HL-60/S4 treated with phorbol 12-myristate 13-acetate at 8.2 ng/mL for 4 days and 3 days (cell line): ENCODE results near the gene CROCC2.

Source experiments
- in situ Hi-C: fragments of 300-500 bp; cut with MboI; formaldehyde crosslinking; loops from 2 replicates; pipeline ENCODE4 v1.15.0; 2022; ENCODE audit warnings: low sequenced_read_pairs

CROCC2 gene

DNA sequence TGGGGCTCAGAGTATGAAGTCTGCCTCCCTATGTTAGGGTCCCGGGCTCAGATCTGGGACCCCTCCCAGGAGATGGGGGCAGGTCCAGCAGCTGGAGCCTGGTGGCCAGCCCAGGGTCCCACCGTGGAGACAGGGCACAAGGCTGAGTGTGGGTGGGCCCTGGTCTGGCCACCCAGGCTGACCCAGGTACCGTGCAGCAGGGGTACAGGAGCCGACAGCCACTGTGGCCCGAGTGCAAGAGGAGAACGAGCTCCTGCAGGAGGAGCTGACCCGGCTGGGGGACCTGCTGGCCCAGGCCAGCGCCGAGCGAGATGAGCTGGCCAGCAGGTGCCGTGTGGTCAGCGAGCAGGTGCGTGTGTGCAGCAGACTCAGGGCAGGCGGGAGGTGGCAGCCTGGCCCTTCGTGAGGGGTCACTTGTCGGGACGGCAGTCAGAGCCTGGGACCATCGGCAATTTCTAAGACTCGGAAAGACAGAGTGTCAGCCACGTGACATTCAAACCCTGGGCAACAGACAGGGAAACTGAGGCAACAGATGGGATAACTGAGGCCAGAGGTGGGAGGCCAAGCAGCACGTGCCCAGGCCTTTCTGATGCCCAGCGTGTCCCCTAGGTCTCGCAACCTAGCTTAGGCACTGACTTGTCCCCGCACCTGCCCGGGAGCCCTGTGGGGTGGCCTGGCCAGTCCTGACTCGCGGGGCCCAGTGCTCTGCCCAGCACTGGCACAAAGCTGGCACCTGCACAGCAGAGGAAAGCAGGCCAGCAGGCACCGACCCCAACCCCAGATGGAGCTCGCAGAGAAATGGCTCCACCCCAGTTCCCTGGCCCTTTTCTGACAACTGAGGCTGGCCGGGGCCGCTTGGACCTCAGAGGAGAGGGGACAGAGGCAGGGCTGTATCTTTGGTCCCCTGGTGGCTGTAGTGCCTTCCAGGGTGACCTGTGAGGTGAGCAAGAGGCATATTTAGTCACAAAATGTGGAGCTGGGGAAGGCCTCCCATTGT is 13.9 kb downstream of the CROCC2 start:
- in situ Hi-C loops, result no loop called here

DNA sequence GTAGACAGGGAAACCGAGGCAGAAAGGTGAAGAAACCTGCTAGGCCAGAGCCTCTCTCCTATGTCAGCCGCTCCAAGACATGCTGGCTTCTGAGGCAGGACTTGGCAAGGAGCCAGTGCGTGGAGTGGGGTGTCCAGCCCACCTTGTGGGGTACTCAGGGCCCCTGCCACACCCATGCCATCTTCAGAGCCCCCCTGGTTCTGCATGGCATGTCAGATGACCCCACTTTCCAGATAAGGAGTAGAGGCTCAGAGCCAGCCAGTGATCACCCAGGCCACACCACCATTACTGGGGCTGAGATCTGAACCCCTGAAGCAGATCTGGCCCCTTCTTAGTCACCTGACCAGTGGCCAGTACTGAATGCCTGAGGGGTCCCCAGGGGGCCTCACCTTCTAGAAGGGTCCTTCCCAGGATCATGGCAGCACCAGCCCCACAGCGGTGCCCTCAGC is 14.7 kb downstream of the CROCC2 start:
- in situ Hi-C loops, result no loop called here

DNA sequence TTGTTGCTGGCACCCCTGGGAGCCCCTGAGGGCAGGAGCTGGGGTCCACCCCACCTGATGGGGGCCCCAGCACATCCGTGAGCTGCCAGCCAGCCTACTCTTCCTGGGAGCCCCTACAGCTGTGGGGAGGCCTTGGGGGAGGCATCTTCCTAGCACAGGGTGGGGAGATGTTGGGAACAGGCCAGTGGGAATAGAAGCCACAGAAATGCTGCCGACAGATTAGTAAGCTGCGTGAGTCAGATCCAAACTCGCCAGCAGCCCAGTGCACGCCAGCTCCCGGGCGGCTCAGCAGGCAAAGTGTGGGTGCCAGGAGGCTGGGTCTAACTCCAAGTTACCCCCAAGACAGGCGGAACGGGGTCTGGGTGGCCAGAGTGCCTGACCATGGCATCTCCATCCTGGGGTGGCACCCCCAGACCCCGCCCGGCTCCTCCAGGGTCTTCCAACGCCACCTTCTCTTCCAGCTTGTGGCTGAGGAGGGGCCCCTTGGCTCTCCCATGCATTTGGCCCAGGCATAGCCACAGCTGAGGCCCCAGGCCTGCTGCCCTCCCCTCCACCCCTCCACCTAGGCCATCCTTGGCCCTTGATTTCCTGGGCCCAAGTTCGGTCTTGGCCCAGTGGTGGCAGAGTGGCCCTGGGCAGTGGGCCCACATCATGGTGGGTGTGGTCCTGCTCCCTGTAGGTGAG is 15.3 kb downstream of the CROCC2 start:
- in situ Hi-C loops, result no loop called here

DNA sequence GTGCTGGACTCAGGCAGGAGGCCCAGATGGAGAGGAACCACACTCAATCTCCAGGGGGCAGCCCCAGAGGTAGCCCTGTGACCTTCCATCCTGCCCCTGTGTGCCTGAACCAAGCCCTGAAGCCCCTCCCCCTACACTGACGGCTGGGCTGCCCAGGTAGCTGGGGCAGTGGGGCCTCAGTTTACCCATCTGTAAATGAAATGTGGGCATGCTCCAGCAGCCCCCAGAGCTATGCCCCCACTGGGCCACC is 15.8 kb downstream of the CROCC2 start:
- in situ Hi-C loops, result no loop called here

DNA sequence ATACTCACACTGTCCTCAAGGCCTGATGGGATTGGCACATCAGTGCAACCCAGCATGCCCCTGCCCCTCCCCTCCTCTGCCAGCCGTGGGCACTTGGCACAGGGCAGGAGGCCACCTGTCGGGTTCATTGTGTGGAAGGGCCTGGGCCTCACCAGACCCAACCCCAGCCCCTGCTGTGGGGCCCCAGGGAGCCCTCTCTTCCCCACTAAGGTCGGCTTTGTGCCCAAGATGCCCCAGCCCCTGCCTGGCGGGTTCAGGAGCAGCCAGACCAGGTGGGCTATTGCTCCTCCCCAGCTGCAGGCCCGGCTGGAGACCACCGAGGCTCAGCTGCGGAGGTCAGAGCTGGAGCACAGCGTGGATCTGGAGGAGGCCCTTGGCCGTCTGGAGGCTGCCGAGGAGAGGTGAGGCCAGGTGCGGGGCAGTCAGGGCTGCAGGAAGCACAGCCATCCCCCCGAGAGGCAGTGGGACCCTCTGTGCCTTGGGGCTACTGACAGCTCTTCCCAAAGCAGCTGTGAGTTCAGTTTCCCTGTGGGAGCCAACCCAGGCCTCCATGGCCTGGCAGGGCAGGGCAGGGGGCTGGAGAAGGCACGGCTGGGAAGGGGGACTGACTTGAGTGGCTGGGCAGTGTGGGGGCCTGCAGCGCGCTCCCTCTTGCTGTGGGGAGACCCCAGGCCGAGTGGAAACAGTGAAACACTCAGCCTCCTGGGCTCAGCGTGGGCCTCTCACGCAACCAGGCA is 16.3 kb downstream of the CROCC2 start:
- in situ Hi-C loops, result no loop called here

DNA sequence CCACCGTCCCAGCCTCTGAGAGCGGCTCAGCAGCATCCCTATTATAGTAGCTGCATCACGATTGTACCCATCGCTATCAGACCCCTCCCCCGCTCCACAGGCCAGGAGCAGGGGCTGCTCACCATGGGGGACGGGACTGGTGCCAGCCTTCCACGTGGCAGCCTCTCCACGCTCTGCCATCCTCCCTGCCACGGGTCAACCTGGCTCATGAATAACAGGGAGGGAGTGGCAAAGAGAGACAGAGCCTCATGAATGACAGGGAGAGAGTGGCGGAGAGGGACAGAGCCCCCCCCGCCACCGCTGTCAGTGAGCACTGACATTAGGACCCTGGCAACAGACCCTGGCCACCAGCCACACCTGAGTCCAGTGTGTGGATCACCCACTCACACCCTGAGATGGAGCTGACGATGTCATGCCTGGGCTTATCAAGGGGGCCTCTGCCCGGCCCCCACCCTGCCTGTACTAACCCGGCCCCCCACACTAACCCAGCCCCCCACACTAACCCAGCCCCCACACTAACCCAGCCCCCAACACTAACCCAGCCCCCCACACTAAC is 16.9 kb downstream of the CROCC2 start:
- in situ Hi-C loops, result no loop called here

DNA sequence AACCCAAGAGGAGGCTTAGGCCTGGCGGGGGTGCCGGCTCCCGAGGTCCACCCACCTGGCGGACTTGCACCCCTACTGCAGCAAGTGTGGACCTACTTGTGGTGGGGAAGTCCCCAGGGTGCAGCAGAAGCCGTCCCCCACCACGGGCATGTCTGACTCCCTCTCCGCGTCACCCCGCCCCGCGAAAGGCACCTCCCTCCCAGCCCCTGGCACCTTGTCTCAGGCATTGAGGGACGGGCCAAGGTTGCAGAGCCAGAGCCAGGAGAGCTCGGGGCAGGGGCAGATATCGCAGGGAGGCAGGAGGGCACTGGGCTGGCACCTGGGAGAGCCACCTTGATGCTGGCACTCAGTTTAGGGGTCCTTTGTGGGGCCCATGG is 19.0 kb downstream of the CROCC2 start:
- in situ Hi-C loops, result no loop called here

DNA sequence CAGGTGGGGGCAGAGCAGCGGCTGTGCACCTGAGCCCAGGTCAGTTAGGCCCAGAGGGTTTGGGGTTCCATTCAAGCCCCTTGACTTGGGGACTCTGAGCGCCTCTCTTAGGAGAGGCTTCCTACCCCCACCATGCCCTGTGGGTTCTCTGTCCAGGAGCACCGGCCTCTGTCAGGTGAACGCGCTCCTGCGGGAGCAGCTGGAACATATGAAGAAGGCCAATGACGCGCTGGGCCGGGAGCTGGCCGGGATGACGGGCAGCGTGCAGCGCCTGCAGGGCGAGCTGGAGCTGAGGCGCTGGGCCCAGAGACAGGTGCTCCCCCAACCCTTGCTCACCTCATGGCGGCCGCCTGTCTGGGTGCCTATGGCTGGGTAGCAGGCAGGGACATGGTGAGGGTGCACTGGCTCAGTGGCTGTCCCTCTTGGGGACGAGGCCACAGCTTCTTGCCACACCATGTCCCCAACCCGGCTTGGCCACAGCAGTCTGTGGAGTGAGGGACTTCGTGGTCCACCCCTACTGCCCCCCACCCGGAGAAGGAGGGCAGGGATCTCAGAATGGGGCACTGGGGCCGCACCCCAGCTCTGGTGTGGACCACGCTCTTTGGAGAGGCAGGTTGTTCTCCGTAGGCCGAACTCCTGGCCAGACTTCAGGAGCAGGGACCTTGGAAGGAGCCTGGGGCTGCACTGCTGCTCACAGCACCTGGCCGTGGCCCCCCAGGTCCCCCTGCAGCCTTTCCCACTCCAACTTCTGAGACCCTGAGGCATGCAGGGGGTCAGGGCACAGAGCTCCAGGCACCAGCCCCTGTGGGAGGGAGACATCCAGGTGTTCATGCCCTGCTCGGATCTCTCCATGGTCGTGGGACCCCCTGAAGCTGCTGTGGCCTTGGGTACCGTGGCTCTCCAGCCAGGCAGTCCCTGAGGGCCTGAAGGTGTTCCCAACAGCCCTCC is 19.7 kb downstream of the CROCC2 start:
- in situ Hi-C loops, result no loop called here

DNA sequence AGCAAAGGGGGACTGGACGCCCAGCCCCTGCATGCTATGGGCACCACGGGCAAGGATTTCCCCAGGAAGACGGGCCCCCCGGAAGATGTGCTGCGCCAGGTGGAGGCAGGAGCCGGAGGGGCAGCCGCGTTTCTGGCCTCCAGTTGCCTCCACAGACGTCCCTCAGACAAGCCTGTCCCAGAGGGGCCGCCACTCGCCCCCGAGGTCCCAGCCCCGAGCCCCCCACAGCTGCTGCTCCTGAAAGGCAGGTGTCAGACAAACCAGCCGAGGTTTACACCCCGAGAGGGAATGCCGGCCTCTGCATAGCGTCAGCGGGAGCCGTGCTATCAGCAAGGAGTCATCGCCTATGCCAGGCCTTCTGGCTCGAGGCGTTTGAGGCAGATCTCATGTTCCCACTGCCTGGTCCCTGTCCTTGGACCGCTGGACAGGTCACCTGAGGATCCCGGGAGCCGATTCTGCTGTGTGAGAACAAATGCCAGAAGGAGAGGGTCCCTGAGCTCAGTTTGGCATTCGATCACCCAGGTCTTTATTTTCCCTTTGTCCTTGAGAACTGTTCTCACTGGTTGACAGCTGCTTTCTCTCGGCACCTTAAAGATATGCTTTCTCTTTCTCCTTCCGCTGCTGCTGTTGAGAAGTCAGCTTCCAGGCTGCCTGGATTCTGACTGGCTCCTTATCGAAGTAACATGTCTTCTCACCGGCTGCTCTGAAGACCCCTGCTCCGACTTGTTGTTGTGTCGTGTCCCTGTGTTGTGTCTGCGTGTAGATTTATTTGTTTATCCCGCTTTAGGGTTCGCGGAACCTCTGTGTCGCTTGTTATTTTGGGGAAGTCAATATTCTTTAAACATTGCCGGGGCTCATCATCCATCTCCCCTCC is 20.6 kb downstream of the CROCC2 start:
- in situ Hi-C loops, result no loop called here

DNA sequence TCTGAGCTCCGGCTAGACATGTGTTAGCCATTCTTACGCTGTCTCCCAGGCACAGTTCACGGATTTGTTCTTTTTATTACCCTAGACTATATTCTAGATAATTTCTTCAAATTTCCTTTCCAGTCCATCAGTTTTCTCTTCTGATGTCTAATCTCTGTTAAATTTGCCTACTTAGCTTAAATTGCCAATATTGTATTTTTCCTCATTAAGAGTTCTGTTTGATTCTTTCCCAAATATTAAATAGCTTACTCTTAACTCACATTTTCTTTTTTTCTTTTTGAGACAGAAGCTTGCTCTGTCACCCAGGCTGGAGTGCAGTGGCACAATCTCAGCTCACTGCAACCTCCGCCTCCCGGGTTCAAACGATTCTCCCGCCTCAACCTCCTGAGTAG is 21.2 kb downstream of the CROCC2 start:
- in situ Hi-C loops, result no loop called here

DNA sequence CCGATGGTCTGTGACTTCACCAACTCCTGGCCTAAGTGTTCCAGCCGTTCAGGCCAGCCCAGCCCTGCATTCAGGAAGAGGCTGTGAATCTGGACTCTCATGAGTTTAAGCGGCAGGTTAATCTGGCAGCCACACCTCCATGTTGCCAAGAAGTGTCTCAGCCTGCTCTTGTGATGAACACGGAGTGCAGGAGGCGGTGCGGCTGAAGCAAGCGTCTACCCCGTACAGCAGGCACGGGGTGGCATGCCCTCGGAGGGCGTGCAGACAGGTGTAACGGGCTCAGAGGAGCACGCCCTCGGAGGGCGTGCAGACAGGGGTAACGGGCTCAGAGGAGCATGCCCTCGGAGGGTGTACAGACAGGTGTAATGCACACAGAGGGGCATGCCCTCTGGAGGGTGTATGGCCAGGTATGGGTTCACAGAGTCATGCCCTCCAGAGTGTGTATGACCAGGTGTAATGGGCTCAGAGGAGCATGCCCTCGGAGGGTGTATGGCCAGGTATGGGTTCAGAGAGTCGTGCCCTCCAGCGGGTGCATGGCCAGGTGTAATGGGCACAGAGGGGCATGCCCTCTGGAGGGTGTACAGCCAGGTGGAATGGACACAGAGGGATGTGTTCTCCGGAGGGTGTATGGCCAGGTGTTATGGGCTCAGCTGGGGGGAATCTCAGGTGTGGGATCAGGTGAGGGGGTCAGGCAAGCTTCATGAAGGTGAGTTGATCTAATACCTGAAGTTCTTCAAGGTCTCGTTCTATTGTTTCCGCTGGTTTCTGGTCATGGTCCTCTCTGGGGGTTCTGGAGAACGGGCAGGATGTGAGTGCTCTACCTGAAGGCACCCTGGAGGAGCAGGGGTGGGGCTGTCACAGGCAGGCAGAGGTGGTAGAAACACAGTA is 22.6 kb downstream of the CROCC2 start:
- in situ Hi-C loops, result no loop called here

DNA sequence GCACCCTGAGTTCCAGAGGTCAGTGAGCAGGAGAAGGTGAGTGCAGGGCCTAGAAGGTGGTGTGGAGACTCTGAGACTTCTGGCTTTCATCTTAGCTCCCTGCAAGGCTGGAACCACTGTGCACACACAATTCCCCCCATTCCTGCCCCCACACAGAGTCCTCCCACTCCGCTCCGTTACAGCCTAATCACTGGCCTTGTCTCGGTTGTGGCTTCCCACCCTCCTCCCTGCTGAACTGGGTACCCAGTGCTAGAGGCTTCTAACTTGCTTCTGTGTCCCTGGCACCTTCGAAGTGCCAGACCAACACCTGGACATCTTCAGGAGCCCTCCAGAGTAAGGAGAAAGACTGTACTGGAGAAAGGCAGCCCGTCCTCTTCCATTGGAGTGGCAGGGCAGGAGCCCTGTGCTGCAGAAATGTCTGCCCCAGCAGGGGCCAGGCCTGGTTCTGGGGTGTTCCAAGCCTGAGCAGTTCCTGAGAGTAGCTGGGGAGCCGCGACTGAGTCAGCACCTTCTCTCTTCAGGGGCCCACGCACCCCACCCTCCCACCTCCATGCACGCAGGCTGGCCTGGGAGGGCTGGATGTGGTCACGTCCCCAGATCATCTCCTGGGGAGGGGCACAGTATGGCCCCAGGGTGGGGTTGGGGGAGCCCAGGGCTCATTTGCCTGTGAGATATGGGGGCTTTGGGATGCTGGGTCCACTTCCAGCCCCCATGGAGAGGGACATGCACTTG is 23.4 kb downstream of the CROCC2 start:
- in situ Hi-C loops, result no loop called here

DNA sequence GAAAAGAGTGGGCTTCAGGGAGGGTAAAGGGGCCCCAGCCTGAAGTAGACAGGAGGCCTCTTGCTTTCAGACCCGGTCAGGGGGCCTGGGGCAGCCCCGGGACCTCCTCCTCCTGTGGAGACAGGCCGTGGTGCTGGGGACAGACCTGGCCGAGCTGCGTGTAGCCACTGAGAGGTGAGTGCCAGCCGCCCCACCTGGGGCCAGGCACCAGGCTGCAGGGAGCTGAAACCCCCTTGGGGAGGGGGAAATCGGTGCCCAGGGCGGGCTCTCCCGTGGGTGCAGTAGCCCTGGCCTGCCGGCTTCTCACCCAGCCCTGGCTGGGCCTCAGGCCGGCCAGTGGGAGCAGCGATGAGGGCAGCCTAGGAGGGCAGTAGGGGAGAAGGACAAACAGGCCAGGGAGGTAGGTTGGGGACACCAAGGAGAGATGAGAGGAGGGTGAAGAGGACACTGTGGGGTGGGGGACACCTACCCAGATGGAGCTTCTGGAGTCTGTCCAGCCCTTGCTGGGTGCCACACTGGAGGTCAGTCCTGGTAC is 24.0 kb downstream of the CROCC2 start:
- in situ Hi-C loops, result no loop called here

DNA sequence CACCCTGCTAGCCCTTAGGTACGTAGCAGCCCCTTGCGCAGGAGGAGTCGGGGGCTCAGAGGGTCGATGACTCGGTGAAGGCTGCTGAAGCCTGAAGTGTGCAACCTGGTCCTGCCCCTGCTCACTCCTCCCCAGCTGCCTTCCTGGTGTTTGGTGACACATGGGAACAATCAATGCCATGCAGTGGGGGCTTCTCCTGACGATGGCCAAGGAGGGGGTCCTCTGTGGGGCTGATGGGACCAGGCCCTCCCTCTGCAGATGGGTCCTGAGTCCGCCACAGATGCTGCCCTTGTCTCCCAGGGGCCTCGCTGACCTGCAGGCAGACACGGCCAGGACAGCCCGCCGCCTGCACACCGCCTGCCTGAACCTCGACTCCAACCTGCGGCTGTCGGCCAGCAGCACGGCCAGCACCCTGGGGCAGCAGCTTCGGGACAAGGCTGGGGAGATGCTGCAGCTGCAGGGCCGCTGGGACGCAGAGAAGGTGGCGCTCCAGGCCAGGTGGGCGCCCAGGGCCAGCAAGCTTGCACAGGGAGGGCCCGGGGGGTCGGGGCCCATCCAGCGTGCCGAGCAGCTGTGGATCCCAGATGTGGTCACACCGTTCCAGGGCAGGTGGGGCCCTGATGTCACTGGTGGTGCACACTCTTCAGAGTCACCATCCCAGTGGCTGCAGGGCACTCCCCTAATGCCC is 24.6 kb downstream of the CROCC2 start:
- in situ Hi-C loops, result no loop called here

DNA sequence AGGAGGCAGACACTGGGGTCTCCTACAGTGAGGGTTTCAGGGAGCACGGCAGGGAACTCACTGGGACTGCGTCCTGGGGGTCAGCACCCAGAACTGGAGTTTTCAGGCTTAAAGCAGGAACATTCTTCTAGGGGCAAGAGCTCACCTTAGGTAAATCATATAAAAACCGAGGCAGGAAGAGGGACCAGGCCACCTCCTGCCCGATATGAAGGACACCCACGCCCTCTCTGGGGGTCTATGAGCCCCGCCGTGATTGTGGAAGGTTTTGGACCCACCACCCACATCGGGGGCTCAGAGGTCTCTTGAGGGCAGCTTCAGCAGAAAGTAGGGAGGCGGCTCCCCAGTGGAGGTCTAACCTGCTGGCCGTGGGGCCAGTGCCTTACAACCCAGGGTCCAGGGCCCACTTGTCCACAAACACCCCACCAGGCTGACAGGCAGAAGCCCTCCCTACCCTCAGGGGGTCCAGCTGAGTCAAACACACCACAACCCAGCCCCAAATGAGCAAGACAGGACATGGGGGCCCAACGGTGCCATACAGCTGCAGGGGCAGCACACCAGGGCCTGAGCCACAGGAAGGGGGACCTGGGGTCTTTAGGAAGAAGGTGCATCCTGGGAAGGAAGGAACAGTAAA is 25.3 kb downstream of the CROCC2 start:
- in situ Hi-C loops, result no loop called here

DNA sequence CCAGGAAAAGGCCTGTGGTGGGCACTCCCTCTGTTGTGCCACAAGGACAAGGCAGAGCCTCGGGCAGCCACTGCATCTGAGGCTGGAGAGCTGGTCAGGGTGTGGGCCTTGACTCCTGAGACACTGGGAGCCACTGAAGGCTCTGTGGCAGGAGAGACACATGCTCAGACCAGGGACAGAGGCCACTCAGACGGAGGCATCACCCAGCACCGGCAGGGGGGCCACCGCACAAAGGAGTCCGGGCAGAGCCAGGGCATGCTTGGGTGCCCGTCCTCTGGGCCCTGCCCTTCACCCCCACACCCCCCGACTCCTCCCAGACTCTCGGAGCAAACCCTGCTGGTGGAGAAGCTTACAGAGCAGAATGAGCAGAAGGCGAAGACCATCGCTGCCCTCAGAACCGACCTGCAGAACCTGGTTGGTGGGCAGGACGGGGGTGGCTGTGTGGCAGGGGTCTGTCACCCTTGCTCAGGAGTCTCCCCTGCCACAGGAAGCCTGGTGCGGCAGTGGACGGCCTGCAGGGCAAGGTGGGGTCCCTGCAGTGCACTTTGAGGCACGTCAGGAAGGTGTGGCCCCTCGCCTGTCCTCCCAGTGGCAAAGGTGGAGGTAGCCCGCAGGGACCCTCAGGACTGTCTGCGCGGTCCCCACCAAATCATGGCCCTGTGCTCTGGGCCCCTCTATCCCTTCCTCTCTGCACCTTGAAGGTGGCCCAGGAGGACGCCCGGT is 26.0 kb downstream of the CROCC2 start:
- in situ Hi-C loops, result no loop called here
